Endothelial cell of umbilical vein (primary cell): ENCODE data around the gene SLC9C2. TPM values are rescaled to one million over a fixed set of nuclear protein-coding genes. Genes with fewer than 3 reads are reported as not detected.
"Not testable (repeated sequence)": the region's sequence is repeated elsewhere in the genome, so short reads cannot be mapped to it uniquely, and the experiment has no call there.

Experiments
- BruUV-seq: library from RNA; stranded (reverse); fragments of 400-500 nt; replicated peaks from 2 replicates; lab custom pipeline; 2021; lab: Mats Ljungman, UMichigan
- CTCF ChIA-PET: fragments of 300-600, 350-600 bp; sonication (Branson Sonifier 250); formaldehyde crosslinking; loops from one replicate; lab custom pipeline; 2021; ENCODE audit warnings: antibody characterized with exemption, inconsistent platforms; lab: Charles Lee
- POLR2A ChIA-PET: fragments of 300-600, 350-600 bp; sonication (Branson Sonifier 250); formaldehyde crosslinking; loops from one replicate; lab custom pipeline; 2021; ENCODE audit warnings: antibody characterized with exemption, inconsistent platforms; lab: Charles Lee
- DNase-seq: peaks from one replicate; pipeline ENCODE4 v3.0.0-alpha.2; 2011; ENCODE audit warnings: low read depth, low spot score
- FAIRE-seq: peaks from 2 replicates; lab custom pipeline; 2011; peaks lifted over from hg19 to GRCh38; lab: Jason Lieb, UNC
- H2AFZ ChIP-seq: 2 replicates; pipeline ENCODE4 v1.6.0; 2012; ENCODE audit warnings: low read depth, low read length, control low read depth, inconsistent platforms
- H3K27ac ChIP-seq: 2 replicates; pipeline ENCODE4 v1.5.1; 2011; ENCODE audit warnings: low read depth, mild to moderate bottlenecking, control low read depth, low read length, moderate library complexity; ENCODE audit not compliant: insufficient read depth
- H3K27me3 ChIP-seq, 2 experiments: 2 replicates each; pipeline versions ENCODE4 v1.6.0 to v1.6.1; 2011; ENCODE audit warnings: low read length in 2 of 2, mixed read lengths in 1 of 2; ENCODE audit not compliant: control insufficient read depth in 2 of 2, insufficient read depth in 2 of 2
- H3K36me3 ChIP-seq, 2 experiments: 2 replicates in 1 of 2; 3 replicates in 1 of 2; pipeline ENCODE4 v1.5.1; 2011; ENCODE audit warnings: low read length in 2 of 2, mild to moderate bottlenecking in 1 of 2, moderate library complexity in 1 of 2; ENCODE audit not compliant: control insufficient read depth in 2 of 2, insufficient read depth in 2 of 2; ENCODE audit errors: extremely low read depth in 1 of 2
- H3K4me1 ChIP-seq: 3 replicates; pipeline ENCODE4 v1.5.1; 2011; ENCODE audit warnings: mild to moderate bottlenecking, low read length; ENCODE audit not compliant: control insufficient read depth, insufficient read depth; ENCODE audit errors: extremely low read depth
- H3K4me2 ChIP-seq: 2 replicates; pipeline ENCODE4 v1.6.1; 2011; ENCODE audit warnings: low read length, control low read depth, mixed read lengths; ENCODE audit not compliant: insufficient read depth
- H3K4me3 ChIP-seq, 3 experiments: fragments of 200-600 bp in 1 of 3; sonication (generic), shearing (Covaris generic) in 1 of 3; replicated peaks in 1 of 3; 2 replicates each; pipeline ENCODE4 v1.5.1; 2011 to 2016; ENCODE audit warnings: control low read depth in 3 of 3, low read length in 3 of 3, mild to moderate bottlenecking in 2 of 3, inconsistent platforms in 1 of 3, low read depth in 1 of 3, moderate library complexity in 1 of 3; ENCODE audit not compliant: insufficient read depth in 1 of 3
- H3K79me2 ChIP-seq: 2 replicates; pipeline ENCODE4 v1.6.0; 2012; ENCODE audit warnings: low read length, inconsistent platforms; ENCODE audit not compliant: control insufficient read depth, insufficient read depth
- H3K9ac ChIP-seq: replicated peaks from 2 replicates; pipeline ENCODE3; 2011; ENCODE audit warnings: low read length, control low read depth; ENCODE audit not compliant: insufficient read depth; ENCODE audit errors: extremely low read depth
- H3K9me1 ChIP-seq: replicated peaks from 3 replicates; pipeline ENCODE4 v1.6.0; 2011; ENCODE audit warnings: mild to moderate bottlenecking, low read length; ENCODE audit not compliant: control insufficient read depth, insufficient read depth; ENCODE audit errors: extremely low read depth
- H3K9me3 ChIP-seq: replicated peaks from 2 replicates; pipeline ENCODE4 v1.5.1; 2012; ENCODE audit warnings: low read length, inconsistent platforms; ENCODE audit not compliant: control insufficient read depth, insufficient read depth
- H4K20me1 ChIP-seq: replicated peaks from 2 replicates; pipeline ENCODE3; 2011; ENCODE audit warnings: mild to moderate bottlenecking, low read length; ENCODE audit not compliant: control insufficient read depth, insufficient read depth; ENCODE audit errors: extremely low read depth
- CTCF ChIP-seq, 2 donors: IDR thresholded peaks; 1 replicate in 1 of 2; 2 replicates in 1 of 2; pipeline ENCODE4 v1.5.1; 2011; ENCODE audit warnings: low read length in 2 of 2, mild to moderate bottlenecking in 2 of 2, moderate library complexity in 2 of 2, control low read depth in 1 of 2, inconsistent platforms in 1 of 2, low read depth in 1 of 2; ENCODE audit not compliant: insufficient read depth in 1 of 2; ENCODE audit errors: extremely low read depth in 1 of 2
- EZH2 ChIP-seq: IDR thresholded peaks from 2 replicates; pipeline ENCODE4 v1.6.1; 2012; ENCODE audit warnings: borderline replicate concordance, low read depth, mild to moderate bottlenecking, moderate library complexity, low read length, inconsistent platforms; ENCODE audit not compliant: severe bottlenecking
- FOS ChIP-seq: IDR thresholded peaks from 2 replicates; pipeline ENCODE4 v1.6.1; 2011; ENCODE audit warnings: mild to moderate bottlenecking, low read length, moderate library complexity, borderline replicate concordance; ENCODE audit not compliant: insufficient read depth
- GATA2 ChIP-seq: IDR thresholded peaks from 2 replicates; pipeline ENCODE4 v1.7.0; 2011; ENCODE audit warnings: low read depth, mild to moderate bottlenecking, moderate library complexity, mixed read lengths, low read length; ENCODE audit not compliant: insufficient read length, insufficient read depth
- JUN ChIP-seq: IDR thresholded peaks from 2 replicates; pipeline ENCODE4 v1.6.1; 2011; ENCODE audit warnings: borderline replicate concordance, low read depth; ENCODE audit not compliant: insufficient read length, insufficient read depth
- POLR2A ChIP-seq: IDR thresholded peaks from 2 replicates; pipeline ENCODE4 v1.6.1; 2012; ENCODE audit warnings: low read depth, mild to moderate bottlenecking, control low read depth, low read length
- POLR2AphosphoS5 ChIP-seq: IDR thresholded peaks from 2 replicates; pipeline ENCODE4 v1.6.1; 2012; ENCODE audit warnings: low read depth, mild to moderate bottlenecking, control low read depth, low read length, moderate library complexity; ENCODE audit not compliant: insufficient read depth
- dilution Hi-C: fragments of 300-500 bp; cut with MboI; formaldehyde crosslinking; loops from one replicate; pipeline ENCODE4 v1.15.0; 2019; ENCODE audit warnings: low sequenced_read_pairs; ENCODE audit not compliant: extremely low pct_ligation_motif_present
- intact Hi-C: fragments of 100-400 bp; cut with micrococcal nuclease; formaldehyde crosslinking; loops from one replicate; pipeline ENCODE4 v1.10.0; 2022
- polyA plus RNA-seq, 4 experiments: library from polyadenylated mRNA; depleted of rRNA in 3 of 4; stranded (reverse) in 3 of 4; unstranded in 1 of 4; fragments of >200 nt; gene quantifications; 2 replicates each; pipeline versions ENCODE4 v1.2.1 to v1.2.3, GENCODE V29; 2011 to 2012; ENCODE audit warnings: missing spikeins in 1 of 4
- total RNA-seq: library from RNA; stranded (reverse); gene quantifications from 2 replicates; pipeline ENCODE4 v1.2.3, GENCODE V29; 2021
- TF ChIP-seq, protein P1 (sequence below): IDR thresholded peaks from 2 replicates; pipeline ENCODE4 v1.6.1; 2011; ENCODE audit not compliant: insufficient read depth, insufficient read length

SLC9C2 gene
- total and polyA plus RNA-seq, 2 donors (not counting 3 experiments of a cell fraction or from before 2014, with no cell fraction given): 0.15 TPM; not detected in 1

- POLR2A ChIA-PET, H4K20me1 ChIP-seq, CTCF ChIA-PET, H3K79me2 ChIP-seq, H3K9me3 ChIP-seq, FAIRE-seq, BruUV-seq, H3K4me3 ChIP-seq, H3K9ac ChIP-seq, H3K36me3 ChIP-seq, H3K27ac ChIP-seq, H3K4me1 ChIP-seq, intact Hi-C loops, H3K9me1 ChIP-seq, DNase-seq, dilution Hi-C loops, H3K27me3 ChIP-seq, H3K4me2 ChIP-seq: not testable (repeated sequence)
- peak overlapping the region; percentile 16 for H2AFZ ChIP-seq
These were observed 39.7 kb upstream of the SLC9C2 start for GRCh38 chr1:173642450-173643139.

DNA sequence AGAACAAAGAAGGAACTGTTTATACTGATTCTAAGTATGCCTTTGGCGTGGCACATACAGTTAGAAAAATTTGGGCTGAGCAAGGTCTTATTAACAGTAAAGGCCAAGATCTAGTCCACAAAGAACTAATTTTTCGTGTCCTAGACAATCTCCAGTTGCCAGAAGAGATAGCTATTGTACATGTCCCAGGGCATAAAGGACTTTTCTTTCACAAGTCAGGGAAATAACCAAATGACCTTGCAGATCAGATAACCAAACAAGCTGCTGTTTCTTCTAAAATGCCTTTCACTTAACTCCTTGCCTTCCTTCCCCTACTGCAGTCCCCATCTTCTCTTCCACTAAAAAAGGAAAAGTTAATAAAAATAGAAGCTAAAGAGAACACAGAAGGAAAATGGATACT, 36.2 kb upstream of the SLC9C2 start:
- no peaks in the 10 kb centered on the region for H3K4me1 ChIP-seq
- no peak overlapping the region for H2AFZ ChIP-seq
- FAIRE-seq (no peak), DNase-seq (no peak)
- intact Hi-C loops (no loop called here), dilution Hi-C loops (no loop called here)
- no peaks in the 10 kb centered on the region for H3K9me1 ChIP-seq
- no peaks in the 10 kb centered on the region for H3K36me3 ChIP-seq
- no TSS peak for BruUV-seq
- no peak overlapping the region for H3K4me3 ChIP-seq
- no peaks in the 10 kb centered on the region for H3K79me2 ChIP-seq
- no peaks in the 10 kb centered on the region for H3K27me3 ChIP-seq
- TF ChIP-seq POLR2AphosphoS5: no peak
- no peak for TF ChIP-seq EZH2
- TF ChIP-seq POLR2A: no peak
- TF ChIP-seq, protein P1, sequence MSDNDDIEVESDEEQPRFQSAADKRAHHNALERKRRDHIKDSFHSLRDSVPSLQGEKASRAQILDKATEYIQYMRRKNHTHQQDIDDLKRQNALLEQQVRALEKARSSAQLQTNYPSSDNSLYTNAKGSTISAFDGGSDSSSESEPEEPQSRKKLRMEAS: no peak
- TF ChIP-seq JUN: no peak
- TF ChIP-seq CTCF (IDR thresholded peaks at IDR 0.05; ENCODE audit: extremely low read depth in 1 of 2, insufficient read depth in 1 of 2, low read depth in 1 of 2, low read length in 2 of 2): no peak
- no peak for TF ChIP-seq GATA2
- no peak for TF ChIP-seq FOS
- POLR2A ChIA-PET: no interaction called here
- H3K9me3 ChIP-seq: no peaks in the 10 kb centered on the region
- H3K4me2 ChIP-seq: no peak overlapping the region
- CTCF ChIA-PET: no interaction called here
- no peak overlapping the region for H3K27ac ChIP-seq
- H3K9ac ChIP-seq: no peak overlapping the region
- no peaks in the 10 kb centered on the region for H4K20me1 ChIP-seq
